Hepatocyte (in vitro differentiated cells): Measurements from ENCODE around the gene PALLD.

Experiments used
- EZH2 ChIP-seq: fragments of 200-600 bp; sonication (generic); IDR thresholded peaks from 2 replicates; pipeline ENCODE4 v1.6.1; 2016; ENCODE audit warnings: antibody characterized with exemption, mild to moderate bottlenecking, borderline replicate concordance
- TF ChIP-seq, protein P1 (sequence below): fragments of 200-600 bp; sonication (generic); IDR thresholded peaks from 2 replicates; pipeline ENCODE4 v1.5.1; 2016; ENCODE audit warnings: antibody characterized with exemption, mild to moderate bottlenecking; ENCODE audit not compliant: poor library complexity

DNA sequence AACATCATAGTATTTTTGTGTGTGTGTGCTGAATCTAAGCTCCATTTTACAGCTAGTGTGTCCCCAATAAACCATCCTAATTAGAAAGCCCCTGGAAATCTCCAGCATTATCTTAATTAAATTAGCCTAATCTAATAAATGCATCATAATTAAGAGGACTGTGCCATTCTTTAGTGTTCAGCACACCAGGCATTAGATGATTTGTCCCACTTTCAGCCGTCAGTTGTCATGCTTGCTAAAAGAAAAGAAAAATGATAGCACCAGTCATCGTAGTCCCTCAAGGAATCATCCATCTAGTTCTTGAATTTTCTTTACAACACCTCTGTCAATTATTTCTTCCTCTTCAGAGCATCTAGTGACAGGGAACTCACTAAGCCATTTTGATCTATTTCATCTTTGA lies 155.9 kb downstream of the PALLD start:
- no peak for TF ChIP-seq EZH2
- TF ChIP-seq, protein P1, sequence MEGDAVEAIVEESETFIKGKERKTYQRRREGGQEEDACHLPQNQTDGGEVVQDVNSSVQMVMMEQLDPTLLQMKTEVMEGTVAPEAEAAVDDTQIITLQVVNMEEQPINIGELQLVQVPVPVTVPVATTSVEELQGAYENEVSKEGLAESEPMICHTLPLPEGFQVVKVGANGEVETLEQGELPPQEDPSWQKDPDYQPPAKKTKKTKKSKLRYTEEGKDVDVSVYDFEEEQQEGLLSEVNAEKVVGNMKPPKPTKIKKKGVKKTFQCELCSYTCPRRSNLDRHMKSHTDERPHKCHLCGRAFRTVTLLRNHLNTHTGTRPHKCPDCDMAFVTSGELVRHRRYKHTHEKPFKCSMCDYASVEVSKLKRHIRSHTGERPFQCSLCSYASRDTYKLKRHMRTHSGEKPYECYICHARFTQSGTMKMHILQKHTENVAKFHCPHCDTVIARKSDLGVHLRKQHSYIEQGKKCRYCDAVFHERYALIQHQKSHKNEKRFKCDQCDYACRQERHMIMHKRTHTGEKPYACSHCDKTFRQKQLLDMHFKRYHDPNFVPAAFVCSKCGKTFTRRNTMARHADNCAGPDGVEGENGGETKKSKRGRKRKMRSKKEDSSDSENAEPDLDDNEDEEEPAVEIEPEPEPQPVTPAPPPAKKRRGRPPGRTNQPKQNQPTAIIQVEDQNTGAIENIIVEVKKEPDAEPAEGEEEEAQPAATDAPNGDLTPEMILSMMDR = no peak
